LoVo (cell line): ENCODE results near the gene GALNT9.

Experiments
- DNase-seq: peaks from one replicate; pipeline ENCODE4 v3.0.0-alpha.2; 2016; ENCODE audit warnings: low spot score

The GALNT9 gene

GRCh38 chr12:132325733-132326130, 3.7 kb downstream of the GALNT9 start:
- DNase-seq: no peak

- no peak for DNase-seq
Observed at GRCh38 chr12:132324841-132325732, 4.3 kb downstream of the GALNT9 start.

- DNase-seq: no peak
Observed at GRCh38 chr12:132324173-132324572, 5.2 kb downstream of the GALNT9 start.

- DNase-seq: no peak
Observed at GRCh38 chr12:132323171-132324010, 6.0 kb downstream of the GALNT9 start.

- DNase-seq: no peak
Observed at GRCh38 chr12:132322206-132323132, 6.9 kb downstream of the GALNT9 start.

- no peak for DNase-seq
Observed at GRCh38 chr12:132321321-132322118, 7.9 kb downstream of the GALNT9 start.

- no peak for DNase-seq
Observed at GRCh38 chr12:132320767-132321211, 8.6 kb downstream of the GALNT9 start.

GRCh38 chr12:132319991-132320570, 9.3 kb downstream of the GALNT9 start:
- DNase-seq: no peak

GRCh38 chr12:132319359-132319950, 9.9 kb downstream of the GALNT9 start:
- DNase-seq: no peak

- no peak for DNase-seq
Observed at GRCh38 chr12:132318618-132319033, 10.8 kb downstream of the GALNT9 start.

- DNase-seq: no peak
Observed at GRCh38 chr12:132318135-132318534, 11.3 kb downstream of the GALNT9 start.

GRCh38 chr12:132317233-132317938, 12.0 kb downstream of the GALNT9 start:
- DNase-seq: no peak

GRCh38 chr12:132316497-132317232, 12.7 kb downstream of the GALNT9 start:
- no peak for DNase-seq

GRCh38 chr12:132315951-132316350, 13.4 kb downstream of the GALNT9 start:
- no peak for DNase-seq

GRCh38 chr12:132315507-132315906, 13.9 kb downstream of the GALNT9 start:
- no peak for DNase-seq

GRCh38 chr12:132314516-132315233, 14.7 kb downstream of the GALNT9 start:
- DNase-seq: no peak

- DNase-seq: no peak
Observed at GRCh38 chr12:132314035-132314434, 15.4 kb downstream of the GALNT9 start.

GRCh38 chr12:132313182-132313581, 16.2 kb downstream of the GALNT9 start:
- DNase-seq: no peak
